ENCODE data around the gene IQUB.
"Not testable (repeated sequence)": the region's sequence is repeated elsewhere in the genome, so short reads cannot be mapped to it uniquely, and the experiment has no call there.

Gene IQUB

DNA sequence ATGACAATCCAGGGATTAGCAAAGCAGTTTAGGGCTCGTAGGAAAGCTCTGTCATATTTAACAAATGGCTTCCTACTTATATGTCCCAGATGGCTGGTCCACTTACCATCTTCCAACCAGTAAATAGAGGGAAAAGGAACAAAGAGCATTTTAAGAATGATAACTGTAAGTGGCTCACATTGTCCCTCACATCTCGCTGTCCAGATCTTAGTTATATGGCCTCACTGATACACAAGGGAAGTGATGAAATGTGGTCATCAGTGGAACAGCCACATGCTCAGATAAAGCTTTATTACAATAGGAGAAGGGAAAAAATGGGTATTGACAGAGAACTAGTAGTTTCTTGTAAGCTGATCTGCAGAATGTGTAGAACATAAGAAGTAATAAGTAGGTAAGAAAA lies 35.8 kb downstream of the IQUB start:
- DNase-seq (ENCODE audit: extremely low spot score, insufficient read length, low read depth) (no peak), FAIRE-seq (no peak)

DNA sequence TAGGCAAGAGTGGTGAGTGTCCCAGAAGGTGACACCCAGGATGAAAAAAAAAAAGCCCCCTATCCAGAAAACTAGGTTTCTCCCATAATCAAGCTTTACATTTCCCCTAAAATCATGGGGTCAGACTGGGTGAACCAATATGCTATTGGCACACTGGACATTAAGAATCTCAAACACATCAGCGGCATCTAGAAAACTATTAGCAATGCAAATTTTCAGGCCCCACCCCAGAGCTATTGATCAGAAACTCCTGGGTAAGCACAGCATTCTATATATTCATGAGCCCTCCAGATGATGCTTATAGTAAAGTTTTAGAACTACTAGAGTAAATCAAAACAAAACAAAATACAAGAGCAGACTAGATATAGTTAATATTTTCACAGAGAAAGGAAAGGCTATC lies 36.4 kb downstream of the IQUB start:
- FAIRE-seq (no peak), DNase-seq (ENCODE audit: extremely low spot score, insufficient read length, low read depth) (no peak)

DNA sequence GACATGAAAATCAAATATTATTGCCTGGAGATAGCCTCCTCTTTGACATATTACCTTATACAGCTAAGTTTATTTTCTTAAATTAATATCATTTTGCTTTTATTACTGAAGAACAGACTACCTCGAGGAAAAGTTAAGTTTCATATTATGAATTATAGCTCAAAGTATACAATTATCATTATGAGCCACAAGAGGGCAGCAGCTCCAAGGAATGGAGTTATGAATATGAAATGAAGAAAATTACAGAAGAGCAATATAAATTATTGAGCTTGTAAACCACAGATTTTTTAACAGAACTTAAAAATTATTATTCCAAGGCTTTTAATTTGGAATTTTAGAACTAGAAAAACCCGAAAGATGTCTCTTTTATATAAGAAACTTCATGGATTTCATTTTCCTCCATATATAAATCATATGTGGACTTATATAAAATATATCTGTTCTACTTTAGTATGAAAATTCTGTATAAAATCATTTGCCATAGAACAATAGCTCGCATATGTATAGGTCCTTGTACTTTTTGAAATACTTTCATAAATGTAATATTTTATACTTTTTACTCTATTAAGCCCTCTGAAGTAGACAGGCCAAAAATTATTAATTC lies 40.1 kb downstream of the IQUB start:
- FAIRE-seq (peak; percentile 36), DNase-seq (ENCODE audit: extremely low spot score, insufficient read length, low read depth) (peak; percentile 1)

DNA sequence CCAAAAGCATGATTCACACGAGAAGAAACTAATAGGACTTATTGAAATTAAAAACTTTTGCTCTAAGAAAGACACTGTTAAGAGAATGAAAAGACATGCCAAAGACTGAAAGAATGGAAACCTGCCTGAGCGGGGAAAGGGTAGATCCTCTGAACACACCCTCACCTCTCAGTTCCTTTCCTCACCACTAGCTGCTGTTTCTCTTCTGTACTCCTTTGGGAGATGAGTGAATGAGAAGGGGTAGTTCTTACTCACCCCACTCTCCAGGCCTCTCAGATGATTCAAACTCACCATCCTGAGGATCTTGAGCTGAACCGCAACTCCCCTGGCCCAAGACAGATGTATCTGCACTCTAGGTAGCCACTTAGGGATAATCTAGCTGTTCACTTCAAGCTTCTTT lies 41.9 kb downstream of the IQUB start:
- DNase-seq (ENCODE audit: extremely low spot score, insufficient read length, low read depth) = no peak
- FAIRE-seq = no peak

DNA sequence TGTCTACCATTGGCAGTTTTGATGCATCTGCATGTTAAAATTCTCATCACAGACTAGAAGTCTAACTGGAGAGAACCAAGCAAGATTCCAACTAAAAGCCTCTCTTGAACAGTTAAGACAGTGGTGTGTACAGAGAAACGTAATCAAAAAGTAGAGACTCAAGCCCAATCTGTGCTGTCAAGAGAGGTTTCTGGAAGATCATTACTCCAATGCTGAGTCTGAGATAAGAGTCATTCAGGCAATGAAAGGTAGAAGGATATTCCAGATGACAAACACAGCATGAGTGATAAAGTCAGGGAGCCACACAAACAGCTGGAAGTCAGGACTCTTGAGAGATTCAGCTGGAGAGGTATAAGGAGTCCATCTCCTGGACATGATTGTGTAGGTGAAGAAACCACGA lies 48.7 kb downstream of the IQUB start:
- DNase-seq (ENCODE audit: extremely low spot score, insufficient read length, low read depth) (no peak), FAIRE-seq (no peak)

DNA sequence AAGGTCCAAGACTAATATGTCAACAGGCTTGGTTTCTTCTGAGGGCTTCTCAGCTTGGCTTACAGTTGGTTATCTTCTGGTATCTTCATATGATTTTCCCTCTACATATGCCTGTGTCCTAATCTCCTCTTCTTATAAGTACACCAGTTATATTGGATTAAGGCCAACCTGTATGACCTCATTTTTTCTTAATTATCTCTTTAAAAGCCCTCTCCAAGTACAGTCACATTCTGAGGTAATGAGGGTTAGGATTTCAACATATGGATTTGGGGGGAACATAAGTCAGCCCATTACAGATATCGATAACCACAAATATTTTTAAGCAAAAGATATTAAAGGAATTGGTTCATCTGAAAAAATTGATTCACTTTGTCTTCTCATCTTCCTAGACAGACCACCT lies 49.2 kb downstream of the IQUB start:
- DNase-seq (ENCODE audit: extremely low spot score, insufficient read length, low read depth) (no peak), FAIRE-seq (no peak)

DNA sequence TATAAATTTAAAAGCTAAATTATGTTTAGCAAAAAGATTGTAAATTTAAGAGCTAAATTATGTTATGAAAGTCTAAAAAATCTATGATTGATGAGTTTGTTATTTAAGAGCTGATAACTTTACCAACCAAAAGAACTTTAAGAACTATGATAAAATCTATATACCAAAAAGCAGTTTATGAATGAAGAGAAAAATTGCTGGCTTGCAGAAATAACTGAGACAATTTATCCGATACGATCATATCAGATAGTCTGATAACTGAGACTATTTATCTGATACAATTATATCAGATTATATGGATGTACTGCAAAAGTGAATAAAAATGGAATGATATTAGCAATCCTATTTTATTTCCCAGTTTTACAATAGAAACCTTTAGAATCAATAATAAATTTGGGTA lies 50.2 kb downstream of the IQUB start:
- DNase-seq (ENCODE audit: extremely low spot score, insufficient read length, low read depth) = no peak
- no peak for FAIRE-seq

DNA sequence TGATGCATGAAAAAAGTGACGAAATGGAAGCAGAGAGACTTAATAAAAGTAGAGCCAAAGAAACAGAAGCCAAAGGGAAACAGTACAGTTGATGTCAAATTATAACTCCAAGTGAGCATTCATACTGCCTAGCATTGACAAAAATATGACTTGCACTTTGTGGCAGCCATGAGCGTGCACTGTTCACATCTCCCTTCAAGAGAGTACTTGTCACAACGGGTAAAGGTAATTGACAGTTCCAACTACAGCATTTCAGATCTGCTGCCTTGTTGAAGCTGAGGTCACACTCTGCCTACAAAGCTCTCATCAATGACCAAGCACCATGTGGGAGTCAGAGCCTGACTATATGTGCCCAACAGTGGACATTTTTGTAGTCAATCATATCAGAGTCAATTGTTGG lies 54.3 kb downstream of the IQUB start:
- DNase-seq (ENCODE audit: extremely low spot score, insufficient read length, low read depth) = no peak
- no peak for FAIRE-seq

DNA sequence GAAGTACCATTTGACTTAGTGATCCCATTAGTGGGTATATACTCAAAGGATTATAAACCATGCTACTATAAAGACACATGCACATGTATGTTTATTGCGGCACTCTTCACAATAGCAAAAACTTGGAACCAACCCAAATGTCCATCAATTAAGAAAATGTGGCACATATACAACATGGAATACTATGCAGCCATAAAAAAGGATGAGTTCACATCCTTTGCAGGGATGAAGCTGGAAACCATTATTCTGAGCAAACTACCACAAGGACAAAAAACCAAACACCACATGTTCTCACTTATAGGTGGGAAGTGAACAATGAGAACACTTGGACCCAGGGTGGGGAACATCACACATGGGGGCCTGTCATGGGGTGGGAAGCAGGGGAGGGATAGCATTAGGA lies 56.3 kb downstream of the IQUB start:
- not testable (repeated sequence) for DNase-seq (ENCODE audit: extremely low spot score, insufficient read length, low read depth); FAIRE-seq

DNA sequence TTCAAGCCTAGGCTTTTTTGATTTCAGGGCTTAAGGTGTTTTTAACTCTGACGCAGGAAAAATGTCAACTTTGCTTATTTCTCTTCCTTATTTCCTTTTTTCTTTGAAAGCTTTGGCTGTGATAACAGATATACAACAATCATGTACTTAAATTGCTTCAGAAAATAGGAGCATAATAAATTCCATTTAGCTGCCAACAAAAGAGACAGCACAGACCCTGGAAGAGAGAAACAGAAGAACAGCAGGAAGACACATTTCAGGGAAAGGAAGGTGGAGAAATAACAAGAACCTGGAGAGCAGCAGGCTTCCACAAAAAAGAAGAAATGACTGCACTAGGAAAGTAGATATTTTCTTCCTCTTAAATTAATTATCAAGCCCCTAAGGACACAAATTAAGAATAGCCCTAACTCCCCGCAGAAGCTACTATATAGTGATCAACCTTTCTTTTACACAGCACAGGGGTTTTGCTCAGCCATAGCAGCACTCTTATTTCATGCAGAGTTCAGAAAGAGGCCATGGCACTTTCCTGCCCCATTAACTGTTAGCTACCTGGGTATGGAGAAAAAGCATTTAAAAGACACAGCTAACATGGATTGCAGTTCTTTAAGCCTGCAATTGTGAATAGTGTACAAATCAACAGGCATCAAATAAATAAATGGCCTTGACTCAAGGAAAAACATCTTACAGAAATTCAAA lies 61.5 kb downstream of the IQUB start:
- FAIRE-seq = no peak
- no peak for DNase-seq (ENCODE audit: extremely low spot score, insufficient read length, low read depth)

DNA sequence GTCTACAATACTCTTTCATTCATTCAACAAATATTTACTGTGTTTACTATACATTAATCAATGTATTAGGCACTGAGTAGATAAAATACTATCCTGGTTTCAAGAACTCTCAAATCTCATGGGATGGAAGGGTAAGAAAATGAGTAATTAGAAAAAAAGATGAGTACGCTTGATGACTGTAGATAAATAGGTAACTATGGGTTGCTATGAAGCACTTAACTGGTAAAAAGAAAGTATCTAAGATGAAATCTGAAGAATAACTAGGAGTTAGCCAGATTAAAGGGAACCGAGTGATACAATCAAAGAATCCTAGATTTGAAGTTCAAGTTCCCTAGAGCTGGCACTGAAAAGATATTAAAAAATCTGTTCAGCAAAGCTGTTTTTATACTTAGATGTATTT lies 62.1 kb downstream of the IQUB start:
- FAIRE-seq = no peak
- no peak for DNase-seq (ENCODE audit: extremely low spot score, insufficient read length, low read depth)

DNA sequence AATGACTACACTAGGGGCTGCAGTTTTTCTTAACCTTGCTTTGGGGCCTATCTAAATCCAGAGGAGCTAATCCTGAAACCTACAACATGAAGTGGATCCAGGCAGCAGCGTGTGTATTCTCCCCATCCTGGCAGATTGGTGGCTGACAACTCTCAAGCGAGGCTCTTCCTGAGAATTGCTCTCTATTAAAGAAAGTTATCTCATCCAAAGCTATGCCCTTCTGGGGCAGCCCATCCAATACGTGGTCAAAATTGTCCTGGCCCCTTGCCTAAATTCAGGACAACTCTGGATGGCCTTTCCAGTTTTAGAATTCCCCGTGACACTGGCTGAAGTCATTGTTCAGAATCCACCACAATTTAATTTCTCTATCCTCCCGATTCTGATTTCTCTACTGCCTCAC lies 66.1 kb downstream of the IQUB start:
- FAIRE-seq = no peak

DNA sequence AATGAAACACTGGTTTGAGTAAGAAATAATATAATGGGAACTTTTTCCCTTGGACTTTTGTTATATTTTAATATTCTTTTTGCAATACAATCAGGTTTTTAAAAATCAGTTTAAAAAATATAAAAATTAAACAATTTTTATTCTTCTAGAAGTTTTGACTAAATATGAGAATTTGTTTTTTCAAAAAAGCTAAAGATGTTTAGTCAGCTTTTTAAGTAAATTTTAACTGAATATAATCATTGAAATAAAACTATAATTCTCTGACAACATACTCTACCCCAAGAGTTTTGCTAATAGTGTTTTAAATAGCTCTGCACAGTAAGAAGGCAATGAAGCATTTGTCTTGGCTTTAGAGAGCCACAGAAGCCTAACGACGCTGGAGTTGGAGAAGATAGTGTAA lies 70.5 kb downstream of the IQUB start:
- no peak for FAIRE-seq
- DNase-seq (ENCODE audit: extremely low spot score, insufficient read length, low read depth) = no peak

More for the DNA sequence above, 66.1 kb downstream of the IQUB start:
- no peak for DNase-seq (ENCODE audit: extremely low spot score, insufficient read length, low read depth)

DNA sequence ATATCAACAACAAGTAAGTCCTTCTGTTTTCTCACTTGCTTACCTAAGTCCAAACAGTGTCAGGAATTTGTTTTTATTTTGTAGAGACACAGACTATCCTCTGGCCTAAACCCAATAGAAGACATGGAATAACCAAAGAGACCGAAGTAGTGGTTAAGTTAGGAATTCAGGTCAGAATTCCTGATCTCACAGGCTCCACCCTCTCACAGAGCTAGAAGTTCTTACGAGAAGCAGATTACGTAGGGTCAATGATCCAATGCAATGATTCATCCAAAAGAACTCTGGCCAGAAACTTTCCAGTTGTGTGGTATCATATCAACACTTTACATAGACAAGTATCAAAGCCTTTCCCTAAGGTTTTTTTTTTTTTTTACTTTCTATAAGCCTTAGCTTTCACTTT lies 73.8 kb downstream of the IQUB start:
- DNase-seq (ENCODE audit: extremely low spot score, insufficient read length, low read depth) (no peak), FAIRE-seq (no peak)

DNA sequence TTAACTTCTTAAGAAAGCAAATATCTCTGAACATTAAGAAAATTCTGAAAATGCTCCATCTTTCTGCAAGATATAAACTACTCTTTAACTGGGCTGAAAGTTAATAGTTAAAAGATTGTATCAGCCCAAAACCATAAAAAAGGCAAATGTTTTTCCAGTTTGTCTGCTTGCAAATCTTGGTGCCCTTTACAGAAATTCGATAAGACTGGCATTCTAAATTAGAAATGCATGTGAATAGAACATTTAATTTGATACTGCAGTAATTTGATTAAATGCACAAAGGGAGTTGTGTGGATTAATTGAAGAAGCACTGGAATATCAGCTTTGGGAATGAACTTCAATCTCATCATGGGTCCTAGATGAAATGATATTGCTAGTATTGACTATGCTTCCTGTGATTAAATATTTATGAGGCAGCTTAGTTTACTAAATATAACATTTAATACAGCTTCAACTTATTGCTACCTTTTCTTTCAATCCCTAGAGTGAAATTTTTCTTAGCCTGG lies 78.4 kb downstream of the IQUB start:
- no peak for FAIRE-seq

DNA sequence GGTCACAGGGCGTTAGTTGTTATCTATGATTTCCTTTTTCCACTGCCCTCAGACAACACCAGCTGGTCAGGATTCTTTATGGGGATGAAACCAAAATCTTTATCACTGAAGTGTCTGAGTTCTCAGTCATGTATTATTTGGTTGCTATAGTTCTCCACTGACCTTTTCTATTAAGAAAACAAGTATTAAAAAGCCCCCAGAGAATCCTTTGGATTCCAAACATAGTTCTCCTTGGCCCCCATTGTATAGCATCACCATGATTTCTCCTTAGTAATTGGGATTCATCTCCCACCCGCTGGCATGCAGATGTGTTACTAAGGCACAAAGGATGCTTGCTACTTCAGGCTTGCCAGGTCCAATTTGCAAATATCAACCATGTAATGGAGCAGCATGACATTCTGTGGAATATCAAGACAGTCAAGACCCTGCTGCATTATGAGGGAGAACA lies 94.3 kb downstream of the IQUB start:
- no peak for DNase-seq (ENCODE audit: extremely low spot score, insufficient read length, low read depth)
- no peak for FAIRE-seq

More for the DNA sequence above, 78.4 kb downstream of the IQUB start:
- DNase-seq (ENCODE audit: extremely low spot score, insufficient read length, low read depth) = no peak

DNA sequence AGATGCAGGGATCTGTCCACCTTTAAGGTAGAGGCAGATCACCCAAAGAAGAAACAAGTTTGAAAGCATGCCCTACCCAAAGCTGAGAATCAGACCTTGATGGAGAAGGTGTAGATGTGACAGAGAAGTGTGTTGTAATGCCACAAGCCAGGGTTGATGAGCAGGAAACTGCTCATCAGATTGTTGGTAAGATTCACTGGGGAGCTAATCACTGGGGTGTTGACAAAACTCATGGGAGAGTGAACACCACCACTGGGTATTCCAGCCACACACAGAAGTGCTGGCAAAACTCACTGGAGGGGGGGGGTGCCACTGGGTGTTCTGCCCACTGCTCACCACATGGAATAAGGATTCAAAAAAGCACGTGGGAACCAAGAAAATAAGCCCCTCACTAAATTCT lies 95.2 kb downstream of the IQUB start:
- FAIRE-seq = no peak

DNA sequence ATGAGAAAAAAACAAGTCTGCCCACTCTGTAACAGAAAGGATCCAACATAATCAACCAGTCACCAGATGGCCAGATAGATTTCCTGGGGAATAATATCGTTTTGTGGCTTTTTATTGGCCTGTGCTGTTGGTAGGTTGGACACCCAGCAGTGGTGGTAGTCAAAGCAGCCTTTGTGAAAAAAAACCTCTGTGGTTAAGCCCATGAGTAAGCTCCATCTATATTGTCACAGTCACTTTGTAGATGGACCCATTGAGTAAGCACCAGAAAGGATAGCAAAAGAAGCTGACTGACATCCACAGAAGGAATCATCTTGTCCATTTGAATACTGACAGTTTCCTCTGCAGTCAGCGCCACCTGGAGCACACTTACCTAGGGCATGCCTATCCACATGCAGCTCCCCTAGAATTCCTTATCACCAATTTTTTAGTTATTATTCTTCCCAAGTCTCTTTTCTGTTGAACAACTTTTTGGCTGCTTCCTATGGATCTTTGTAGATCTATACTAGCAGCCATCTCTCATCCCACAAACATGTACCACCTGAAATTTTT lies 96.9 kb downstream of the IQUB start:
- DNase-seq (ENCODE audit: extremely low spot score, insufficient read length, low read depth) (no peak), FAIRE-seq (no peak)

More for the DNA sequence above, 95.2 kb downstream of the IQUB start:
- DNase-seq (ENCODE audit: extremely low spot score, insufficient read length, low read depth) = no peak

DNA sequence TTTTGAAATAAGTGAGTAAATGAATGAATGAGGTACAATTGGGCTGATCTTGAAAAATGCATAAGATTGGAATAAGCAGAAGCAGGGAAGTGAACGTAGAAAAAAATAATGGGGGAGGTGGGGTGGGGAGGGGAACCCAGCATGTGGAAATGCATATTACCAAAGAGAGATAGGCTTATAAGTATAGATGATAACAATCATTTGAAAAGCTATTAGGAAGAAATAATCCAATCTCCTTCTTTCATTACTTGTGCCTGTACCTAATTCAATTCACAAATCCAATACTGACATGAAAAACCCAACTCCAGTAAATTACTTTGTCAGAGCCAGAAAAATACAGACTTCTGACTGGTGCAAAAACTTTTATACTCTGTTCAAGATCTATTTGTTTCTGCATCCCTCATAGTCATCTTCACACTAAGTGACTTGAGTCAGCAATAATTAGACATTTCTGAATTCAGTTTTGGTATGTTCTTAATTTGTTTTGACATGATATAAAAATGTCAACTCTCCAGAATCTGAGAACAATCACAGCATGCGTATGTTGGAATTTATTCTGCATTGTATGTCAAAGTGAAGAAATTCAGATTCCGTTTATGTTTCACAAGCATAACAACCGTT lies 99.2 kb downstream of the IQUB start:
- DNase-seq (ENCODE audit: extremely low spot score, insufficient read length, low read depth) (no peak), FAIRE-seq (no peak)

DNA sequence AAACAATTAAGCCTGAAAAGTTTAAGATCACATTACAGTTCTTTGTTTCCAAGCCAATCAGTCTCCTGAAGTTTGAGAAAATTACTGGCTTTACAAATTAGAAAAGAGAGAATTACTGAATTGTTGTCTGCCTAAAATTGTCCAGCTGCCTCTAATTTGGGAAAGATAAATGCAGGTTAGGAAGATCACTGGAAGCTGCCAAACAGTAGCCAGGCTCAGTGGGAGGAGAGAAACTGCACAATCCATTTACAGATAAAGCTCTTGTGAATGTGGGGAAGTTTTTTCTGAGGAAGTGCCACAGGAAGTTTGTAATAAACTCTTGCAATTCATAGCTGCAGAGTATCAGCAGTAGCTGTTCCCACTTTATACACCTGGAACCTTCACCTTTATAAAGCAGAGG lies 100.7 kb downstream of the IQUB start:
- DNase-seq (ENCODE audit: extremely low spot score, insufficient read length, low read depth) (no peak), FAIRE-seq (no peak)

DNA sequence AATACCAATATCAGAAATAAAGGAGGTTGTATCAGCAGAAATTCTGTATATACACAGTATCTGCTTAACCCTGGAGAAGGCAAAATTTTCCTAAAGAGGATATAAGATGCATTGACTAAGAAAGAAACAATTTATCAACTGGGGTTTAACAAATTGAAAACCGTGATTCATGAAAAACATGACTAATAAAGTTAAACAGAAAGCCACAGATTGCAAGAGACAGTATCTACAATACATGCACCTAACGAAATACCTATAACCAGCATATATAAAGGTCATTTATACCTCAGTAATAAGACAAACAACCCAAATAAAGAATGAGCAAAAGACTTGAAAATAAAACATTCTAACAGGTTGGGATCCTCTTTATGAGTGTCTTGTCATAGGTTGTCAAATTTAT lies 101.8 kb downstream of the IQUB start:
- FAIRE-seq (no peak), DNase-seq (ENCODE audit: extremely low spot score, insufficient read length, low read depth) (no peak)
